ENCODE results near the gene CTDP1.

The CTDP1 gene

GRCh38 chr18:79640875-79641274, 38.7 kb upstream of the CTDP1 start:
- TF ChIP-seq CTCF (conservative IDR thresholded peaks at IDR 0.05; ENCODE audit: low read depth, low read length) = no peak
- no peak for DNase-seq (ENCODE audit: low read depth)
- H3K4me3 ChIP-seq (ENCODE audit: low read depth, low read length) = no peak overlapping the region

GRCh38 chr18:79641722-79642497, 37.7 kb upstream of the CTDP1 start:
- DNase-seq (ENCODE audit: low read depth) = no peak
- TF ChIP-seq CTCF (conservative IDR thresholded peaks at IDR 0.05; ENCODE audit: low read depth, low read length) = no peak
- no peak overlapping the region for H3K4me3 ChIP-seq (ENCODE audit: low read depth, low read length)

- TF ChIP-seq CTCF (conservative IDR thresholded peaks at IDR 0.05; ENCODE audit: low read depth, low read length) = no peak
- no peak for DNase-seq (ENCODE audit: low read depth)
Observed at GRCh38 chr18:79642626-79643025, 37.0 kb upstream of the CTDP1 start.

GRCh38 chr18:79643054-79643984, 36.3 kb upstream of the CTDP1 start:
- no peak overlapping the region for H3K4me3 ChIP-seq (ENCODE audit: low read depth, low read length)
- no peak for TF ChIP-seq CTCF (conservative IDR thresholded peaks at IDR 0.05; ENCODE audit: low read depth, low read length)
- no peak for DNase-seq (ENCODE audit: low read depth)

More at GRCh38 chr18:79642626-79643025, 37.0 kb upstream of the CTDP1 start:
- no peak overlapping the region for H3K4me3 ChIP-seq (ENCODE audit: low read depth, low read length)

GRCh38 chr18:79644006-79644665, 35.5 kb upstream of the CTDP1 start:
- H3K4me3 ChIP-seq (ENCODE audit: low read depth, low read length) = no peak overlapping the region
- peak; percentile 98 for TF ChIP-seq CTCF (conservative IDR thresholded peaks at IDR 0.05; ENCODE audit: low read depth, low read length)
- DNase-seq (ENCODE audit: low read depth) = peak; percentile 60

- TF ChIP-seq CTCF (conservative IDR thresholded peaks at IDR 0.05; ENCODE audit: low read depth, low read length) = no peak
- no peak for DNase-seq (ENCODE audit: low read depth)
- no peak overlapping the region for H3K4me3 ChIP-seq (ENCODE audit: low read depth, low read length)
Observed at GRCh38 chr18:79644666-79645057, 34.9 kb upstream of the CTDP1 start.

Data from choroid plexus epithelial cell (primary cell).